NOMO-1 treated with dmso at 0.1 percent for 144 hours (cell line): Measurements from ENCODE around the gene DLX1.

ENCODE experiments used
- DNase-seq: peaks from one replicate; lab custom pipeline; 2025; ENCODE audit not compliant: unreplicated experiment; lab: John Stamatoyannopoulos, UW

DLX1 gene

GRCh38 chr2:172086241-172087206 is 1.2 kb downstream of the DLX1 start:
- peak; percentile 30 for DNase-seq

GRCh38 chr2:172087207-172087779 is 2.0 kb downstream of the DLX1 start:
- no peak for DNase-seq

GRCh38 chr2:172087780-172088244 is 2.5 kb downstream of the DLX1 start:
- no peak for DNase-seq

GRCh38 chr2:172088245-172089004 is 3.1 kb downstream of the DLX1 start:
- DNase-seq, result no peak

- no peak for DNase-seq
Observed at GRCh38 chr2:172089005-172089504, 3.7 kb downstream of the DLX1 start.

GRCh38 chr2:172089633-172090032 is 4.3 kb downstream of the DLX1 start:
- no peak for DNase-seq

GRCh38 chr2:172090044-172090961 is 5.0 kb downstream of the DLX1 start:
- no peak for DNase-seq

GRCh38 chr2:172091000-172091641 is 5.8 kb downstream of the DLX1 start:
- no peak for DNase-seq

- no peak for DNase-seq
Observed at GRCh38 chr2:172091761-172092566, 6.7 kb downstream of the DLX1 start.

- no peak for DNase-seq
Observed at GRCh38 chr2:172092716-172093415, 7.6 kb downstream of the DLX1 start.

GRCh38 chr2:172093416-172094293 is 8.3 kb downstream of the DLX1 start:
- DNase-seq, result no peak

GRCh38 chr2:172094294-172095145 is 9.2 kb downstream of the DLX1 start:
- DNase-seq, result no peak

- DNase-seq, result peak; percentile 35
Observed at GRCh38 chr2:172095146-172095904, 10.0 kb downstream of the DLX1 start.

GRCh38 chr2:172095905-172096625 is 10.8 kb downstream of the DLX1 start:
- no peak for DNase-seq
